PC-9 (cell line): Measurements from ENCODE around the gene SEC16A.

Experiments
- CTCF ChIP-seq: fragments of 200-600 bp; sonication (generic); conservative IDR thresholded peaks from 2 replicates; pipeline ENCODE4 v1.6.1; 2017; ENCODE audit warnings: mixed run types, antibody characterized with exemption, mild to moderate bottlenecking, moderate library complexity
- EZH2 ChIP-seq: fragments of 200-600 bp; sonication (generic); IDR thresholded peaks from 2 replicates; pipeline ENCODE4 v1.8.0; 2017; ENCODE audit warnings: antibody characterized with exemption, low read depth

- no peak for TF ChIP-seq CTCF
- no peak for TF ChIP-seq EZH2
Observed at GRCh38 chr9:136451221-136451877, 31.5 kb downstream of the SEC16A start.
